Measurements from ENCODE around the gene TUBB. TPM values are rescaled to one million over a fixed set of nuclear protein-coding genes. Genes with fewer than 3 reads are reported as not detected.

TUBB gene
- total and polyA plus RNA-seq, 9 of the 15 experiments (the other 6 are each of a cell fraction or from before 2014, with no cell fraction given), result 971 to 2,870 (median 1,478) TPM

- TF ChIP-seq MBD2 (IDR thresholded peaks at IDR 0.05; ENCODE audit: borderline replicate concordance, low read depth) (peak; percentile 80), RAD21 (CRISPR knock-in tag; conservative IDR thresholded peaks at IDR 0.05 in 1 of 2, IDR thresholded peaks at IDR 0.05 in 1 of 2) (peak; percentile 68 to 76), HDAC3 (IDR thresholded peaks at IDR 0.05; ENCODE audit: borderline replicate concordance, partially characterized antibody) (peak; percentile 29), SREBF1 (IDR thresholded peaks at IDR 0.05; ENCODE audit: borderline replicate concordance, low read depth, low read length) (no peak), THRA (IDR thresholded peaks at IDR 0.05) (no peak), HDAC1 (IDR thresholded peaks at IDR 0.05) (peak in 1 of 2 experiments; percentile 75; a peak in 2 of 4 replicates), ZNF184 (CRISPR knock-in tag; IDR thresholded peaks at IDR 0.05) (no peak), ZSCAN32 (CRISPR knock-in tag; IDR thresholded peaks at IDR 0.05) (no peak), ZNF239 (CRISPR knock-in tag; IDR thresholded peaks at IDR 0.05) (no peak; the same call in 1 of the 2 replicates), RCOR1 (IDR thresholded peaks at IDR 0.05; ENCODE audit: borderline replicate concordance in 1 of 2, low read depth in 2 of 2, low read length in 2 of 2) (no peak; a peak in 1 of 4 replicates), MEF2A (IDR thresholded peaks at IDR 0.05; ENCODE audit: control insufficient read depth, low read depth, low read length) (no peak), DMBX1 (CRISPR knock-in tag; IDR thresholded peaks at IDR 0.05; ENCODE audit: borderline replicate concordance) (peak; percentile 71; the same call in 1 of the 2 replicates), ZNF224 (CRISPR knock-in tag; IDR thresholded peaks at IDR 0.05) (no peak), RBM25 (IDR thresholded peaks at IDR 0.05; ENCODE audit: low read depth, low read length, severe bottlenecking) (no peak), PCBP1 (IDR thresholded peaks at IDR 0.05; ENCODE audit: low read depth, low read length, poor library complexity, severe bottlenecking) (peak; percentile 66), RBM39 (optimal IDR thresholded peaks at IDR 0.05; ENCODE audit: low read depth, low read length) (no peak), NBN (IDR thresholded peaks at IDR 0.05; ENCODE audit: low read depth) (peak; percentile 89; the same call in 1 of the 2 replicates)
- TF ChIP-seq, protein P1, sequence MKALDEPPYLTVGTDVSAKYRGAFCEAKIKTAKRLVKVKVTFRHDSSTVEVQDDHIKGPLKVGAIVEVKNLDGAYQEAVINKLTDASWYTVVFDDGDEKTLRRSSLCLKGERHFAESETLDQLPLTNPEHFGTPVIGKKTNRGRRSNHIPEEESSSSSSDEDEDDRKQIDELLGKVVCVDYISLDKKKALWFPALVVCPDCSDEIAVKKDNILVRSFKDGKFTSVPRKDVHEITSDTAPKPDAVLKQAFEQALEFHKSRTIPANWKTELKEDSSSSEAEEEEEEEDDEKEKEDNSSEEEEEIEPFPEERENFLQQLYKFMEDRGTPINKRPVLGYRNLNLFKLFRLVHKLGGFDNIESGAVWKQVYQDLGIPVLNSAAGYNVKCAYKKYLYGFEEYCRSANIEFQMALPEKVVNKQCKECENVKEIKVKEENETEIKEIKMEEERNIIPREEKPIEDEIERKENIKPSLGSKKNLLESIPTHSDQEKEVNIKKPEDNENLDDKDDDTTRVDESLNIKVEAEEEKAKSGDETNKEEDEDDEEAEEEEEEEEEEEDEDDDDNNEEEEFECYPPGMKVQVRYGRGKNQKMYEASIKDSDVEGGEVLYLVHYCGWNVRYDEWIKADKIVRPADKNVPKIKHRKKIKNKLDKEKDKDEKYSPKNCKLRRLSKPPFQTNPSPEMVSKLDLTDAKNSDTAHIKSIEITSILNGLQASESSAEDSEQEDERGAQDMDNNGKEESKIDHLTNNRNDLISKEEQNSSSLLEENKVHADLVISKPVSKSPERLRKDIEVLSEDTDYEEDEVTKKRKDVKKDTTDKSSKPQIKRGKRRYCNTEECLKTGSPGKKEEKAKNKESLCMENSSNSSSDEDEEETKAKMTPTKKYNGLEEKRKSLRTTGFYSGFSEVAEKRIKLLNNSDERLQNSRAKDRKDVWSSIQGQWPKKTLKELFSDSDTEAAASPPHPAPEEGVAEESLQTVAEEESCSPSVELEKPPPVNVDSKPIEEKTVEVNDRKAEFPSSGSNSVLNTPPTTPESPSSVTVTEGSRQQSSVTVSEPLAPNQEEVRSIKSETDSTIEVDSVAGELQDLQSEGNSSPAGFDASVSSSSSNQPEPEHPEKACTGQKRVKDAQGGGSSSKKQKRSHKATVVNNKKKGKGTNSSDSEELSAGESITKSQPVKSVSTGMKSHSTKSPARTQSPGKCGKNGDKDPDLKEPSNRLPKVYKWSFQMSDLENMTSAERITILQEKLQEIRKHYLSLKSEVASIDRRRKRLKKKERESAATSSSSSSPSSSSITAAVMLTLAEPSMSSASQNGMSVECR (CRISPR knock-in tag; IDR thresholded peaks at IDR 0.05), result peak; percentile 72
- TF ChIP-seq, protein P2, sequence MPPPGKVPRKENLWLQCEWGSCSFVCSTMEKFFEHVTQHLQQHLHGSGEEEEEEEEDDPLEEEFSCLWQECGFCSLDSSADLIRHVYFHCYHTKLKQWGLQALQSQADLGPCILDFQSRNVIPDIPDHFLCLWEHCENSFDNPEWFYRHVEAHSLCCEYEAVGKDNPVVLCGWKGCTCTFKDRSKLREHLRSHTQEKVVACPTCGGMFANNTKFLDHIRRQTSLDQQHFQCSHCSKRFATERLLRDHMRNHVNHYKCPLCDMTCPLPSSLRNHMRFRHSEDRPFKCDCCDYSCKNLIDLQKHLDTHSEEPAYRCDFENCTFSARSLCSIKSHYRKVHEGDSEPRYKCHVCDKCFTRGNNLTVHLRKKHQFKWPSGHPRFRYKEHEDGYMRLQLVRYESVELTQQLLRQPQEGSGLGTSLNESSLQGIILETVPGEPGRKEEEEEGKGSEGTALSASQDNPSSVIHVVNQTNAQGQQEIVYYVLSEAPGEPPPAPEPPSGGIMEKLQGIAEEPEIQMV (tag; conservative IDR thresholded peaks at IDR 0.05; ENCODE audit: low read depth), result peak; percentile 14; the same call in 1 of the 2 replicates
These were observed 24.1 kb downstream of the TUBB start, which contains the start of gene IER3 (continued) for GRCh38 chr6:30744054-30744805.

All from K562 (cell line).